NCI-H2029 treated with DMSO at 0.1 percent for 48 hours (cell line): ENCODE data around the gene SCNN1G.
"Not testable (repeated sequence)": the region's sequence is repeated elsewhere in the genome, so short reads cannot be mapped to it uniquely, and the experiment has no call there.

ENCODE experiments used
- DNase-seq: peaks from one replicate; lab custom pipeline; 2025; lab: John Stamatoyannopoulos, UW

The SCNN1G gene

DNA sequence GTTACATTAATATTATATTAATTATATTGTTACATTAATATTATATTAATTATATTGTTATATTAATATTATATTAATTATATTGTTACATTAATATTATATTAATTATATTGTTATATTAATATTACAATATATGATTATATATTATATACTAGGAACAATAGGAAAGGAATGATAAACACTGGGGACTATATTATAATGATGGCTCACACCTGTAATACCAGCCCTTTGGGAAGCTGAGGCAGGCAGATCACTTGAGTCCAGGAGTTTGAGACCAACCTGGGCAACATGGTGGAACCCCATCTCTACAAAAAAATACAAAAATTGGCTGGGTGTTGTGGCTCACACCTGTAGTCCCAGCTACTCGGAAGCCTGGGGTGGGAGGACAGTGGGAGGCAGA, 71.1 kb downstream of the SCNN1G start:
- not testable (repeated sequence) for DNase-seq

GRCh38 chr16:23254338-23254737, 71.8 kb downstream of the SCNN1G start:
- DNase-seq: no peak

DNA sequence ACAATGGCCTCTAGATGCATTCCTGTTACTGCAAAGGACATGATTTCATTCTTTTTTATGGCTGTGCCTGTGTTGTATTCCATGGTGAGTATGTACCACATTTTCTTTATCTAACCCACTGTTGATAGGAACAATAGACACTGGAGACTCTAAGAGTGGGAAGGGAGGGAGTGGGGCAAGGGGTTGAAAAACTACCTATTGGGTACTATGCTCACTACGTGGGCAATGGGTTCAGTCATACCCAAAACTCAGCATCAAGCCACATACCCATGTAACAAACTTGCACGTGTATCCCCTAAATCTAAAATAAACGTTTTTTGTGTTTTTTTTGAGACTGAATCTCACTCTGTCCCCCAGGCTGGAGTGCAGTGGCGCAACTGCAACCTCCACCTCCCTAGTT, 72.5 kb downstream of the SCNN1G start:
- DNase-seq: no peak

- no peak for DNase-seq
Measured at GRCh38 chr16:23256440-23256839, 73.9 kb downstream of the SCNN1G start.

- no peak for DNase-seq
Measured at GRCh38 chr16:23257682-23258081, 75.1 kb downstream of the SCNN1G start.

- no peak for DNase-seq
Measured at GRCh38 chr16:23258919-23259237, 76.3 kb downstream of the SCNN1G start.
